ENCODE measurements around the gene NAGLU.

The NAGLU gene

DNA sequence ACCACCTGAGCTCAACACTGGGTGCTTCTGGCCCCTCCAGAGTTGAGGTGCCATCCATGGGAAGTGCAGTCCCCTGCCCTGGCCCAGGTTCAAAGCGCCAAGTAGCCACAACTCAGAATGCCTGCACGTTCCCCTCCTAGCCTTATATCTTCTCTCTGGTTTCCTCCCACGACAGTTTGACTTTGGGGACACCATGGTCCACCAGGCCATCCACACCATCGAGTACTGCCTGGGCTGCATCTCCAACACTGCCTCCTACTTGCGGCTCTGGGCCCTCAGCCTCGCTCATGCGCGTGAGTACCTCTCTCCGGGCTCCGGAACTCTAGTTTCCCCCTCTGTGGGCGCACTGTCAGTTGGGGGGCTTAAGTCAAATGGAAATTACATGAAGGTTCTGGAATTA lies 22.4 kb upstream of the NAGLU start:
- Histone ChIP-seq H3K27me3 (ENCODE audit: control insufficient read depth, low read length) (peaks cover 45% of the 10 kb centered on the region), H3K4me1 (ENCODE audit: control insufficient read depth, low read length) (0 out of 2 replicates have a peak, but pooled peaks cover 2% of the 10 kb centered on the region), H3K79me2 (ENCODE audit: control insufficient read depth, low read length) (no peaks in the 10 kb centered on the region), H3K36me3 (ENCODE audit: control insufficient read depth, low read length) (no peaks in the 10 kb centered on the region), H3F3A (ENCODE audit: control insufficient read depth, insufficient read depth) (no peaks in the 10 kb centered on the region), H3K4me3 (ENCODE audit: low read length) (no peak overlapping the region), H3K9me3 (ENCODE audit: control insufficient read depth, insufficient read depth, low read length) (no peaks in the 10 kb centered on the region), H3K9me2 (replicated peaks; ENCODE audit: control insufficient read depth, low read length) (no peaks in the 10 kb centered on the region), H3K27ac (ENCODE audit: low read depth, low read length) (no peak overlapping the region), H4K20me1 (ENCODE audit: control insufficient read depth, insufficient read depth, low read depth, low read length) (no peaks in the 10 kb centered on the region), H3K4me2 (ENCODE audit: low read length) (no peak overlapping the region)
- TF ChIP-seq, protein P1, sequence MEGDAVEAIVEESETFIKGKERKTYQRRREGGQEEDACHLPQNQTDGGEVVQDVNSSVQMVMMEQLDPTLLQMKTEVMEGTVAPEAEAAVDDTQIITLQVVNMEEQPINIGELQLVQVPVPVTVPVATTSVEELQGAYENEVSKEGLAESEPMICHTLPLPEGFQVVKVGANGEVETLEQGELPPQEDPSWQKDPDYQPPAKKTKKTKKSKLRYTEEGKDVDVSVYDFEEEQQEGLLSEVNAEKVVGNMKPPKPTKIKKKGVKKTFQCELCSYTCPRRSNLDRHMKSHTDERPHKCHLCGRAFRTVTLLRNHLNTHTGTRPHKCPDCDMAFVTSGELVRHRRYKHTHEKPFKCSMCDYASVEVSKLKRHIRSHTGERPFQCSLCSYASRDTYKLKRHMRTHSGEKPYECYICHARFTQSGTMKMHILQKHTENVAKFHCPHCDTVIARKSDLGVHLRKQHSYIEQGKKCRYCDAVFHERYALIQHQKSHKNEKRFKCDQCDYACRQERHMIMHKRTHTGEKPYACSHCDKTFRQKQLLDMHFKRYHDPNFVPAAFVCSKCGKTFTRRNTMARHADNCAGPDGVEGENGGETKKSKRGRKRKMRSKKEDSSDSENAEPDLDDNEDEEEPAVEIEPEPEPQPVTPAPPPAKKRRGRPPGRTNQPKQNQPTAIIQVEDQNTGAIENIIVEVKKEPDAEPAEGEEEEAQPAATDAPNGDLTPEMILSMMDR (IDR thresholded peaks at IDR 0.05; ENCODE audit: low read depth, low read length, poor library complexity, severe bottlenecking): no peak
- TF ChIP-seq EZH2phosphoT487 (IDR thresholded peaks at IDR 0.05; ENCODE audit: borderline replicate concordance, low read length): no peak

DNA sequence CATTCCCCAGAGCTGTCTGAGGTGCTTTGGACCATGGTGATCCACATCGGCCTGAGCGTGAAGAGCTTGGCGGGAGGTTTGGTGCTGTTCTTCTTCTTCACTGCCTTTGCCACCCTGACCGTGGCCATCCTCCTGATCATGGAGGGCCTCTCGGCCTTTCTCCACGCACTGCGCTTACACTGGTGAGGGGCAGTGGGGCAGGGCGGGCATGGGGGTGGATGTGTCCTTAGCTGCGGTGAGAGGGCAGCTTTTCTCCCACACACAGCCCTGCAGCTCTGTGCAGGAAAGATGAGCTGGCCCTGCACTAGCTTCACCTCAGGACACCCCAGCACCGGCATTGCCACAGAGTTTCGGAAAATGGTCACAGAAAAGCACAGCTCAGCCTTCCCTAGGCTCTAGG lies 21.8 kb upstream of the NAGLU start:
- H3K4me3 ChIP-seq (ENCODE audit: low read length): no peak overlapping the region
- TF ChIP-seq, protein P1 (IDR thresholded peaks at IDR 0.05; ENCODE audit: low read depth, low read length, poor library complexity, severe bottlenecking): no peak
- no peak for TF ChIP-seq EZH2phosphoT487 (IDR thresholded peaks at IDR 0.05; ENCODE audit: borderline replicate concordance, low read length)
- H3K9me2 ChIP-seq (replicated peaks; ENCODE audit: control insufficient read depth, low read length): no peaks in the 10 kb centered on the region
- no peaks in the 10 kb centered on the region for H4K20me1 ChIP-seq (ENCODE audit: control insufficient read depth, insufficient read depth, low read depth, low read length)
- H3K27ac ChIP-seq (ENCODE audit: low read depth, low read length): no peak overlapping the region
- H3K27me3 ChIP-seq (ENCODE audit: control insufficient read depth, low read length): peaks cover 45% of the 10 kb centered on the region
- no peaks in the 10 kb centered on the region for H3K36me3 ChIP-seq (ENCODE audit: control insufficient read depth, low read length)
- H3K79me2 ChIP-seq (ENCODE audit: control insufficient read depth, low read length): no peaks in the 10 kb centered on the region
- H3K4me1 ChIP-seq (ENCODE audit: control insufficient read depth, low read length): 0 out of 2 replicates have a peak, but pooled peaks cover 2% of the 10 kb centered on the region
- H3K9me3 ChIP-seq (ENCODE audit: control insufficient read depth, insufficient read depth, low read length): no peaks in the 10 kb centered on the region
- H3F3A ChIP-seq (ENCODE audit: control insufficient read depth, insufficient read depth): no peaks in the 10 kb centered on the region
- no peak overlapping the region for H3K4me2 ChIP-seq (ENCODE audit: low read length)

DNA sequence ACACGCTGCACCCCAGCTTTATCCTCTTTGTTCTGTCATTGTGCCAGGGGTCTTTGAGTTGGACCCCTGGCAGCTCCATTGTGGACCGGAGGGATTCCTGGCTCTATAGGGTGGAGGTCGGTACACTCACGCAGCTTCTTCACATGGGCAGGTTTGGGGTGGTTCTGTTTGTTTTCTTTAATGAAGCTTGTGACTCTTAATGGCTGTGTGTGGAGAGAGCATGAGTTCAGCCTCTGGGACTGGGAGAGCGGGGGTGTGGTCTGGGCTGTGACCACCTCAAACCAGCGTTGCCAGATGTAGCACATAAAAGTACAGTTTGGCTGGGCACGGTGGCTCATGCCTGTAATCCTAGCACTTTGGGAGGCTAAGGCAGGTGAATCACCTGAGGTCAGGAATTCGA lies 21.2 kb upstream of the NAGLU start:
- Histone ChIP-seq H3K9me3 (ENCODE audit: control insufficient read depth, insufficient read depth, low read length) (no peaks in the 10 kb centered on the region), H3K27ac (ENCODE audit: low read depth, low read length) (no peak overlapping the region), H3K4me1 (ENCODE audit: control insufficient read depth, low read length) (0 out of 2 replicates have a peak, but pooled peaks cover 2% of the 10 kb centered on the region), H3K9me2 (replicated peaks; ENCODE audit: control insufficient read depth, low read length) (no peaks in the 10 kb centered on the region), H3K4me3 (ENCODE audit: low read length) (no peak overlapping the region), H3K79me2 (ENCODE audit: control insufficient read depth, low read length) (no peaks in the 10 kb centered on the region), H4K20me1 (ENCODE audit: control insufficient read depth, insufficient read depth, low read depth, low read length) (no peaks in the 10 kb centered on the region), H3K4me2 (ENCODE audit: low read length) (no peak overlapping the region), H3F3A (ENCODE audit: control insufficient read depth, insufficient read depth) (no peaks in the 10 kb centered on the region), H3K27me3 (ENCODE audit: control insufficient read depth, low read length) (peaks cover 45% of the 10 kb centered on the region), H3K36me3 (ENCODE audit: control insufficient read depth, low read length) (no peaks in the 10 kb centered on the region)
- TF ChIP-seq EZH2phosphoT487 (IDR thresholded peaks at IDR 0.05; ENCODE audit: borderline replicate concordance, low read length): no peak
- TF ChIP-seq, protein P1 (IDR thresholded peaks at IDR 0.05; ENCODE audit: low read depth, low read length, poor library complexity, severe bottlenecking): no peak

All from DOHH2 (cell line).